Activated naive CD4-positive, alpha-beta T cell treated with anti-CD3 and anti-CD28 coated beads, Interleukin-2, amount 50 U/mL, for 24 hours (primary cell): ENCODE results near the gene COL27A1.
A peak's percentile ranks its signal among the peaks of the same experiment; 100 is the strongest.

Experiments used
- H3K27ac Mint-ChIP-seq: one replicate; pipeline ENCODE4 v1.8.0; 2021; ENCODE audit warnings: mild to moderate bottlenecking, mixed read lengths
- H3K27me3 Mint-ChIP-seq: one replicate; pipeline ENCODE4 v1.8.0; 2021; ENCODE audit warnings: mixed read lengths
- H3K36me3 Mint-ChIP-seq: one replicate; pipeline ENCODE4 v1.8.0; 2021; ENCODE audit warnings: mixed read lengths
- H3K4me1 Mint-ChIP-seq: one replicate; pipeline ENCODE4 v1.8.0; 2021; ENCODE audit warnings: mixed read lengths
- H3K4me3 Mint-ChIP-seq: one replicate; pipeline ENCODE4 v1.8.0; 2021; ENCODE audit warnings: mild to moderate bottlenecking, mixed read lengths
- H3K9me3 Mint-ChIP-seq: one replicate; pipeline ENCODE4 v1.8.0; 2021; ENCODE audit warnings: mixed read lengths

Gene COL27A1

DNA sequence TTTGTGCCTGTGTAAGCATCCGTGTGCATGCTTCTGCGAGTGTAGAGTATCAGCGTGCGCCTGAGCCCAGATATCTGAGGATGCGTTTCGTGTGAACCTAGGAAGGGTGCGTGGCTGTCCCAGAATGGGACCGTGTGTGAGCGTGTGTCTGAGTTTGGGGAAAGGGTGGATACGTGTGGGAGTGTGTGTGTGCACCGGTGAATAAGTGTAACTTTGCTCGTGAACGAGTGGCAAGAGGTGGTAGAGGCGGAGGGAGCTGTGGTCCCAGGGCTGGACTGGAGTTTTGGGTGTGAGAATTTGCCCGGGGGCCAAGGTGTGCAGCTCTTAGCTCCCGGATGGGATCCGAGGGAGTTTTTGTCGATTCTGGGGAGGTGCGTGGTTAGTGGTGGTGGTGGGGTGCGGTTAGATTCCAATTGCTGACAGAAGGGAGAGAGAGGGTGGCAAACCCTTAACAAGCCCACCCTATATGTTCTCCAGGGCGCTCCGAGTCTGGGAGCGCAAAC lies 686 bp upstream of the COL27A1 start:
- H3K27ac Mint-ChIP-seq: peak overlapping the region; percentile 7
- peak overlapping the region; percentile 75 for H3K4me3 Mint-ChIP-seq
- peaks cover 24% of the 10 kb centered on the region for H3K4me1 Mint-ChIP-seq

DNA sequence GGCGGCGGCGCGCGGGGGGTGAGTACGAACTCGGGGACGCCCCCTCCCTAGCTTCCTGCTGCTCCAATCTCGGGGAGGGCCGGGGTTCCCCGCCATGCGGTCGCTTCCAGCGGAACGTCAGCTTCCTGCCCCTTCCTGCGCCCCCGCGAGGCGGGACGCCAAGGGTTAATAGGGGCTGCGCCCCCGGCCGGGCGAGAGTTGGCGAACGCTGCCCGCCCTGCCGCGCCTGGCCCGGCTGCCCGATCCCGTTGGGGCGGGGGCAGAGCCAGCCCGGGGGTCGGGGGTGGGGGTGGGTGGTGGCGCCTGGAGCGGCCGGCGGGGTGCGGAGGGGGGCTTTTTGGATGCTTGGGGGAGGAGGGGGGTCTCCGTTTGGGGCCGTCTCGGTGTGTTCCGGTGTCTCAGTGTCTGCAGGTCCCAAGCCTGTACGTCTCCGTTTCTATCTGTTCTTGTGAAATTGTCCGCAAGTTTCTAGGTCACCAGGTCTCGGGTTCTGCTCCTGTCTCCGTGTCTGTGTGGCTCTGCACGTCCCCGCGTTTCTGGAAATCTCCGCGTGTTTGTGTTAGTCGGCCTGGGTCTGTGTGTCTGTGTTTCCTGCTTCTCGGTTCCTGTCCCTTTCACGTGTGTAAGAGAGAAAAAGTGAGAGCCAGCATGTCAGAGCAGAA lies 789 bp downstream of the COL27A1 start:
- peak overlapping the region; percentile 92 for H3K4me3 Mint-ChIP-seq
- H3K36me3 Mint-ChIP-seq: no peaks in the 10 kb centered on the region
- H3K27me3 Mint-ChIP-seq: peaks cover 26% of the 10 kb centered on the region
- no peaks in the 10 kb centered on the region for H3K9me3 Mint-ChIP-seq
- peak overlapping the region; percentile 71 for H3K27ac Mint-ChIP-seq
- H3K4me1 Mint-ChIP-seq: peaks cover 24% of the 10 kb centered on the region

More for the DNA sequence above, 686 bp upstream of the COL27A1 start:
- Mint-ChIP-seq H3K27me3 (peaks cover 31% of the 10 kb centered on the region), H3K36me3 (no peaks in the 10 kb centered on the region), H3K9me3 (no peaks in the 10 kb centered on the region)

DNA sequence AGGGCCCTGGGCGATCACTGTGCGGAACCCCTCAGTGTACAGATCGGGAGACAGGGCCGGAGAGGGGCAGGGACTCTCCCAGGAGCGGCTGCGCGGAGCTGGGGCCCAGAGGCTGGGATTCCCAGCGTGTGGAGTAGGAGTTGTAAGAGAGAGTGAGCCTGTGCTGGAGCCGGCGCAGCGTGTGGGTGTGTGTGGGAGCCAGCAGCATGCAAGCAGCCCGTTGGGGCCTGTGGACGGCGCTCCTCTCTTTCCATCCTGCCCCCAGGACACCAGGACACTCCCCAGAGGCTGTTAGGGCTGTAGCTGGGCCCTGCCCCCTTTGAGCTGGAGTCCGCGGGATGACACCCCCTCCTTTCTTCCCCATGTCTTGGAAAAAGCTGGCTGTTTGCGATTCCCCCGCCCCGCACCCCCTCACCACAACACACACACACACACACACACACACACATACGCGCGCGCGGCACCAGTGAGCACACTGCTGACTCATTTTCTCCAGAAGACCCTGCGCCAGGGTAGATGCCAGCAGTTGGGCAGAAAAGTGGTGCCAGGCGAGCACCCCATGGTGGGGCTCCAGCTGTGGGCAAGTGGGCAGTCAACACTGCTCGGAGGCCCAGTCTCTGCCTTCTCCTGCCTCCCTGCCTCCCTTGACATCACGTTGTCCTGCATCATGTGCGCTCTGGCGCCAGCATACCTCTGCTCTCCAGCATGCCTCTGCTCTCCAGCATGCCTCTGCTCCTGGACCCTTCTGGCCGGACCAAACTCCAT lies 1.5 kb downstream of the COL27A1 start:
- Mint-ChIP-seq H3K36me3 (no peaks in the 10 kb centered on the region), H3K27ac (peak overlapping the region; percentile 71), H3K9me3 (no peaks in the 10 kb centered on the region), H3K27me3 (peaks cover 22% of the 10 kb centered on the region), H3K4me3 (peak overlapping the region; percentile 92), H3K4me1 (peaks cover 24% of the 10 kb centered on the region)

DNA sequence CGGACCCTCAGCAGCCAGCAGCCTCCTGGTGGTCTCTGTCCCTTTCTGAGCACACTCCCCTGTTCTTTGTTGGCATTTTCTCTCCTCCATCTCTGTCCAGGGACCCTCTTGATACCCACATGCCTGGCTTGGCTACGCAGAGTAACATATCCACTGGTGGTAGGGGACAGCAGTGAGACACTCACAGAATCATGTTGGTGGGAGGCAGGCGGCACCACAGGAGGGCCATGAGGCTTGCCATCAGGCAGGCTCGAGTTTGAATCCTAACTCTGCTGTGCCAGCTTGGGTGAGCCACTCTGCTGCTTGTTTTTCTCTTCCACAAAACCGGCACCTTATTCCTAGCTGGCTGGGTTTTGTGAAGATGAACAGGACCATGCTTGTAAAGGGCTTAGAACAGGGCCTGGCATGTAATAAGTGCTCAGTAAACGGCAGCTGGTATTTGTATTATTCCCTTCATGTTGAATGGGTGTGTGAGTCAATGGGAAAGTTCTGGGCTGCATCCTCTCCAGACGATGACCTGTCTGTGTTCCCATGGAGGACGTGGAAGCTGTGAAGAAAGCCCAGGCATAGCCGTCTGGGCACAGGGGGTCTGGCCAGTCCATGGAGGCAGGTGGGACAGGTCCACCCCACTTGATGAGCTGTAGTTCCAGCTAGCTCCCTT lies 2.3 kb downstream of the COL27A1 start:
- Mint-ChIP-seq H3K4me1 (peaks cover 23% of the 10 kb centered on the region), H3K9me3 (no peaks in the 10 kb centered on the region), H3K36me3 (no peaks in the 10 kb centered on the region), H3K27ac (no peak overlapping the region), H3K27me3 (peaks cover 16% of the 10 kb centered on the region), H3K4me3 (peak overlapping the region; percentile 79)

DNA sequence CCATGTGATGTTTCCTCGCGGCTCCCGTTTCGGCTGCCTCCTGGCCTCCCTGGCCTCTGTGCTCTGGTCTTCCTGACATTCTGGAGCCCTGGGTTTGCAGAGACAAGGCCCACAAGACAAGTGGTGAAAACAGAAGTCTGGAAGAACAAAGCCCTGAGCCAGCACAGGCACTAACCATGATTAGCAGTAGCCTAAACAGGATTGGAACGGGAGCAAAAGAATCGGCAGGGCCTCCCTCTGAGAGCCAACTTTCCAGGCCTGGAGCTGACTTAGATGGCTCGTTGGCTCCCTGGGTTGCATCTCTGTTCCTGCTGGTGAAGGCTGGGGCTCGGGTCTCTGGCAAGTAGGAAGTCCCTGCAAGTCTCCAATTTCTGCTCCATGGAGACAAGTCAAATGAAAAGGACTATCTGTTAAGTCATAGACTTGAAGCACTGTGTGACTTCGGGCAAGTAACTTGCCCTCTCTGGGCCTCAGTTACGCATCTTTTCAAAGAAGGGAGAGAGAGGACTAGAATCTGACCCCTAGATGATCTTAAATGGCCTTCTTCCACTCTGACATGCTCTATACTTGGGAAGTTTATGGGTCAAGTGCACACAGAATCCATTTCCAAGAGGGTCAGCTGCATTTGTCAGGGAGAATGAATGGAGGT lies 3.3 kb downstream of the COL27A1 start:
- H3K4me3 Mint-ChIP-seq: no peak overlapping the region
- H3K27ac Mint-ChIP-seq: no peak overlapping the region
- peaks cover 20% of the 10 kb centered on the region for H3K4me1 Mint-ChIP-seq
- H3K36me3 Mint-ChIP-seq: no peaks in the 10 kb centered on the region
- H3K27me3 Mint-ChIP-seq: peaks cover 12% of the 10 kb centered on the region
- no peaks in the 10 kb centered on the region for H3K9me3 Mint-ChIP-seq

DNA sequence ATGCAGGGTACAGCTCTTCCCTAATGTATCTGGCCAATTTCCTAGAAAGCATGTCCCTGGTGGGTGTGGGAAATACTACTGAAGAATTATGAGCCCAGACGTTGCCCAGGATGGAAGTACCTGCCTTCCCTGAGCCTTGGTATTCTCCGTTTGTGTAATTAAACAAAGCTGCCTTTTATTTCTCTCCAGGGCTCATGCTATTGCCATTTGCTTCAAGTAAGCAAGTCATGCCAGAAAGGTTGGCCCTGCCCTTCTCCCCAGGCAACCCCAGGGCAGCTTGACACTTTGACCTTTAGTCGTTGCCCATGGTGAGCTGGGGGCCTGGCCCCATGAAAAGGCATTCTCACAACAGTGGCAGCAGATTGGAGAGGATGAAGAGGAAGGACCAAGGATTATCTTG lies 4.4 kb downstream of the COL27A1 start:
- Mint-ChIP-seq H3K27ac (no peak overlapping the region), H3K4me1 (peaks cover 15% of the 10 kb centered on the region), H3K36me3 (no peaks in the 10 kb centered on the region), H3K27me3 (peaks cover 8% of the 10 kb centered on the region), H3K4me3 (no peak overlapping the region), H3K9me3 (no peaks in the 10 kb centered on the region)

DNA sequence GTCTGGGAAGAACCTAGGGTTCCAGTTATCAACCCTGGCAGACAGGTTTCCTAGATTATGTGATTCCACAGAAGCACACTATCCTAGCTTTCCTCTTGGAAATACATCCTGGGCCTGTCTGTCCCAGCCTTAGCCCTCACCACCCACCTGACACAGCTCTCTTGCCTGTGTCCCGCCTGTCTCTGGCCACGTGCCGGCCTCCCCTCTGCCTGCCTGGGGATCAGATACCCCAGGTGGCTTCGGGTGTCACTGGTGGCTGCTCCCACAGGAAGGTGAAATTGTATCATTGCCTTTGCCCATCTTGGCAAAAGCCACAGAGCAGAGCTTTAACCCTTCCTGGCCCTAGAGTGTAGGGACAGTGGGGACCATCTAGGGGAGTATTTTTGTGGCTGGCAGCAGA lies 6.2 kb downstream of the COL27A1 start:
- Mint-ChIP-seq H3K4me3 (no peak overlapping the region), H3K27ac (no peak overlapping the region), H3K9me3 (no peaks in the 10 kb centered on the region), H3K36me3 (no peaks in the 10 kb centered on the region), H3K4me1 (peaks cover 5% of the 10 kb centered on the region), H3K27me3 (peaks cover 4% of the 10 kb centered on the region)

DNA sequence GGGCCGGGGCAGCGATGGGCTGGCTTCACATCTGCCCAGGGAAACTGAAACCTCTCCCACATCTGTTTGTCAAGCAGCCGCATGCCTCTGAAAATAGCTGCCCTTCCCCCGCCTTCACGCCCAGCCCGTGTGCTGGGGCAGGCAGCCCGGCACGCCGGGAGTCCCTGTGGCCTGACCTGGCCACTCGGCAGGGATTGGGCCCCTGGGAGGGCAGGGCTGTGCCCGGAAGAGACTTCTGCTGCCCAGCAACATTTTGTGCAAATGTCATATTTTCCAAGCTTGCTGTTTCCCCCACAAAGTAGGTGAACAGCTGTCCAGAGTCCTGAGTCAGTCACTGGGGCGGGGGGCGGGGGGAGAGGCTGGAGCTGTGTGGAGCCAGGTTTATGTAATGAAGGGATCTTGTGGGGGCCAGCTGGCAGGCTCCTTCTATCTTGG lies 8.2 kb downstream of the COL27A1 start:
- Mint-ChIP-seq H3K27ac (no peak overlapping the region), H3K27me3 (peaks cover 4% of the 10 kb centered on the region), H3K36me3 (no peaks in the 10 kb centered on the region), H3K4me3 (no peak overlapping the region), H3K9me3 (no peaks in the 10 kb centered on the region), H3K4me1 (no peaks in the 10 kb centered on the region)

DNA sequence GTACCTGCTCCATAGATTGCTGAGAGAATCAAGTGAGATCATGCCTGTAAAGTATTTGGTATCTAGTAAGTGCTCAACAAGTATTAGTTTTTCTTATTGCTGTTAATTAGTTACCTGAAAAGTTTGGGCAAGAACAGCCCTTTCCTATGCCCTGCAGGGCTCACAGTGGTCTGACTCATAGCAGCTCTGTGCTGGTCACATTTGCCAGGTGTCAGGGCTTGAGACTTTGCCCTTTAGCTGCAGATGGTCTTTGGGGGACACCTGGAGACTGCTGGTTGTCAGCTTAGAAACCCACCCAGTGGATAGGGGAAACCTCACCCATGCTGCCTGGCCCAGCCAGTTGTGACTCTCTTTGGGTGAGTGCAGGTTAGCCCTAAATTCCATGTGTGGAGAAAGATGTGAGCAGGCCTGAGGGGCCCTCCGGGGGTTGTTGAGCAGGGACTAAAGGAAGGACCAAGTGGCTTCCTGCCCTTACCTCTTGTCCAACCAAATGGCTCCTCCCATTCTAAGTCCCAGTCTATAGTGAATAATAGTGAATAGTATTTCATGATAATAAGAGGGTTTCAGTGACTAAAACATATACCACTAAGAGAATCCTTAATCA lies 9.0 kb downstream of the COL27A1 start:
- no peak overlapping the region for H3K4me3 Mint-ChIP-seq
- H3K9me3 Mint-ChIP-seq: no peaks in the 10 kb centered on the region
- H3K36me3 Mint-ChIP-seq: no peaks in the 10 kb centered on the region
- peaks cover 2% of the 10 kb centered on the region for H3K27me3 Mint-ChIP-seq
- no peak overlapping the region for H3K27ac Mint-ChIP-seq
- H3K4me1 Mint-ChIP-seq: no peaks in the 10 kb centered on the region

DNA sequence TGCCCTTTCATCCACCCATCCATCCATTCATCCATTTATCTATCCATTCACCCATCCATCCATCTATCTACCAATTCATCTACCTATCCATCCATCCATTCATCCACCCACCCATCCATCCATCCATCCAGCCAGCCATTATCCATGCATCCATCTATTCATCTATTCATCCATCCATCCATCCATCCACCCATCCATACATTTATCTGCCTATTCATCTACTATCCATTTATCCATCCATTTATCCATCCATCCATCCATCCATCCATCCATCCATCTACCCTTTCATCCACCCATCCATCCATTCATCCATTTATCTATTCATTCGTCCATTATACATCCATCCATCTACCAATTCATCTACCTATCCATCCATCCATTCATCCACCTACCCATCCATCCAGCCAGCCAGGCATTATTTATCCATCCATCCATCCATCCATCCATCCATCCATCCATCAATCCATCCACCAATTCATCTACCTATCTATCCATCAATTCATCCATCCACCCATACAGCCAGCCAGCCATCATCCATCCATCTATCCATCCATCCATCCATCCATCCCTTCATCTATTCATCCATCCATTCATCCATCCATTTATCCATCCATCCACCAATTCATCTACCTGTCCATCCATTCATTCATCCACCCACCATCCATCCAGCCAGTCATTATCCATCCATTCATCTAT lies 10.2 kb downstream of the COL27A1 start:
- Mint-ChIP-seq H3K4me3 (no peak overlapping the region), H3K27ac (no peak overlapping the region), H3K36me3 (no peaks in the 10 kb centered on the region), H3K27me3 (no peaks in the 10 kb centered on the region), H3K4me1 (no peaks in the 10 kb centered on the region), H3K9me3 (no peaks in the 10 kb centered on the region)

DNA sequence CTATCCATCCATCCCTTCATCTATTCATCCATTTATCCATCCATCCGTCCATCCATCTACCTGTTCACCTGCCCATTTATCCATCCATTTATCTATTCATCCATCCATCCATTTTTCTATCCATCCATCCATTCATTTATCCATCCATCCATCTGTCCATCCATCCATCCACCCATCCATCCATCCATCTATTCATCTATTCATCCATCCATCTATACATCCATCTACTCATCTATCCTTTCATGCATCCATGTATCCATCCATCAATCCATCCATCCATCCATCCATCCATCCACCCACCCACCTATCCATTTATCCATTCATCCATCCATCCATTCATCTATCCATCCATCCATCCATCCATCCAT lies 10.8 kb downstream of the COL27A1 start:
- no peaks in the 10 kb centered on the region for H3K4me1 Mint-ChIP-seq
- no peaks in the 10 kb centered on the region for H3K36me3 Mint-ChIP-seq
- H3K4me3 Mint-ChIP-seq: no peak overlapping the region
- H3K9me3 Mint-ChIP-seq: no peaks in the 10 kb centered on the region
- no peak overlapping the region for H3K27ac Mint-ChIP-seq
- no peaks in the 10 kb centered on the region for H3K27me3 Mint-ChIP-seq

DNA sequence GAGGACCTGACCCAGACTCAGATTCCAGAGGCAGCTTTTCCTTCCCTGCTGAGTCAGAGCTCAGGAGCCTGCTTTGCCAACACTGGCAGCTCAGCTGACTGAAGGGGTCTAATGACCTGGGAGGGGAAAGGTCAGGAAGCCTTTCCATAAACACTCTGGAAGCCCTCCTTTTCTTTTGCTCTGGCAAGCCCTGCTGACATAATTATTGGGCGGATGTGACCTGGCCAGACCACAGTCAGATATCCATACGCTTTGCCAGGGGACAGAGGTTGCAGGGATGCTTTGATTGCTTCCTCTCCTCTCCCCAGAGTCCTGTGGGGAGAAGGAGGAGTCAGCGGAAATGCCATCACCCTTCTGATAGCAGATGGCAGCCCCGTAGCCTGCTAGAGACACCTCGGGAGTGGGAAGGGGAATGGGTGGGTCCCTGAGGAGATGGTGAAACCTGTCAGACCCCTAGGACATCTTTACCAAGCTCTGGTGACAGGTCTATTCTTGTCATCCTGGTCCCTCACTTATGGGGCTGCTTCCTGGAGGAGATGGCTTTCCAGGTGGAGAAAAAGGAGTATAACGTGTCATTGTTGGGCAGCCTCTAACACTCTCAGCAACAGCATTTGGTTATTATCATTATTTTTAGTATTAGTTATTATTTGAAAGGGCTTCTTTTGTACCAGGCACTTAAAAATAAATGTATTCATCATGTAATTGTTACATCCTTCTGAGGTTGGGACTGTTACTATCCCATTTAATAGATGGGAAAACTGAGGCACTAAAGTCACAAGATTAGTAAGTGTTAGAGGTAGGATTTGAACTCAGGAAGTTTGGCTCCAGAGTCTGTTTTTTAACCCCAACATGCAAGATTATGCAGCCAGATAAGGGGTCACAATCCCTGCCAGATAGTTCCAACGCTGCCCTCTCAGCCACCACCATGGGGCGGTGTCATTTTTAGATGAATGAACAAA lies 11.6 kb downstream of the COL27A1 start:
- Mint-ChIP-seq H3K27ac (no peak overlapping the region), H3K9me3 (no peaks in the 10 kb centered on the region), H3K27me3 (no peaks in the 10 kb centered on the region), H3K36me3 (no peaks in the 10 kb centered on the region), H3K4me1 (no peaks in the 10 kb centered on the region), H3K4me3 (no peak overlapping the region)

DNA sequence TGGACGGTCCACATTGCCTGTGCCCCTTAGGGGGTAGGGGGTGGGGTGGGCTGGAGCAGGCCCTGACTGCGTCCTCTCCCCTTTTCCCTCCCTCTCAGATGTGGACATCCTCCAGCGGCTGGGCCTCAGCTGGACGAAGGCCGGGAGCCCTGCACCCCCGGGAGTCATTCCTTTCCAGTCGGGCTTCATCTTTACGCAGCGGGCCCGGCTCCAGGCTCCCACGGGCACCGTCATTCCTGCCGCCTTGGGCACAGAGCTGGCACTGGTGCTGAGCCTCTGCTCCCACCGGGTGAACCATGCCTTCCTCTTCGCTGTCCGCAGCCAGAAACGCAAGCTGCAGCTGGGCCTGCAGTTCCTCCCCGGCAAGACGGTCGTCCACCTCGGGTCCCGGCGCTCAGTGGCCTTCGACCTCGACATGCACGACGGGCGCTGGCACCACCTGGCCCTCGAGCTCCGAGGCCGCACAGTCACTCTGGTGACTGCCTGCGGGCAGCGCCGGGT lies 12.3 kb downstream of the COL27A1 start:
- H3K27ac Mint-ChIP-seq: no peak overlapping the region
- no peaks in the 10 kb centered on the region for H3K4me1 Mint-ChIP-seq
- no peaks in the 10 kb centered on the region for H3K36me3 Mint-ChIP-seq
- no peaks in the 10 kb centered on the region for H3K9me3 Mint-ChIP-seq
- H3K27me3 Mint-ChIP-seq: no peaks in the 10 kb centered on the region
- H3K4me3 Mint-ChIP-seq: no peak overlapping the region
